HG02642 (cell line): Measurements from ENCODE around the gene GPATCH3.
"Not testable (repeated sequence)": the region's sequence is repeated elsewhere in the genome, so short reads cannot be mapped to it uniquely, and the experiment has no call there.

Experiments used
- ATAC-seq: cut with Tn5 transposase; IDR thresholded peaks from one replicate; pipeline ENCODE4 v1.9.1; 2021; ENCODE audit warnings: mild to moderate bottlenecking; ENCODE audit not compliant: unreplicated experiment, poor library complexity

The GPATCH3 gene

GRCh38 chr1:26900001-26900814 is at the start of gene GPATCH3:
Gene GPATCH3 (minus strand): TSS chr1:26900467. CDS start chr1:26900442, 25 bp downstream.
- ATAC-seq: peak; percentile 85

- no peak for ATAC-seq
Measured at GRCh38 chr1:26949926-26950319, 49.7 kb upstream of the GPATCH3 start.

- no peak for ATAC-seq
Measured at GRCh38 chr1:26949266-26949925, 49.1 kb upstream of the GPATCH3 start.

GRCh38 chr1:26948725-26949057 is 48.4 kb upstream of the GPATCH3 start:
- ATAC-seq: not testable (repeated sequence)

- no peak for ATAC-seq
Measured at GRCh38 chr1:26946270-26946669, 46.0 kb upstream of the GPATCH3 start.

- no peak for ATAC-seq
Measured at GRCh38 chr1:26945728-26946127, 45.5 kb upstream of the GPATCH3 start.

- no peak for ATAC-seq
Measured at GRCh38 chr1:26945138-26945537, 44.9 kb upstream of the GPATCH3 start.

- ATAC-seq: no peak
Measured at GRCh38 chr1:26942656-26943055, 42.4 kb upstream of the GPATCH3 start.

- ATAC-seq: no peak
Measured at GRCh38 chr1:26941311-26941710, 41.0 kb upstream of the GPATCH3 start.

GRCh38 chr1:26938659-26939025 is 38.4 kb upstream of the GPATCH3 start:
- ATAC-seq: no peak

GRCh38 chr1:26938004-26938658 is 37.9 kb upstream of the GPATCH3 start:
- ATAC-seq: no peak

- ATAC-seq: no peak
Measured at GRCh38 chr1:26936823-26937222, 36.6 kb upstream of the GPATCH3 start.

- ATAC-seq: no peak
Measured at GRCh38 chr1:26932531-26932930, 32.3 kb upstream of the GPATCH3 start.

GRCh38 chr1:26923711-26924110 is 23.4 kb upstream of the GPATCH3 start:
- no peak for ATAC-seq

- no peak for ATAC-seq
Measured at GRCh38 chr1:26922901-26923300, 22.6 kb upstream of the GPATCH3 start.

GRCh38 chr1:26922431-26922729 is 22.1 kb upstream of the GPATCH3 start:
- ATAC-seq: no peak

- peak; percentile 98 for ATAC-seq
Measured at GRCh38 chr1:26921540-26922430, 21.5 kb upstream of the GPATCH3 start, which contains the start of gene NUDC. Gene NUDC (plus strand): TSS chr1:26921743. CDS start chr1:26921849, 106 bp downstream.

GRCh38 chr1:26921126-26921539 is 20.9 kb upstream of the GPATCH3 start:
- ATAC-seq: peak; percentile 10

- no peak for ATAC-seq
Measured at GRCh38 chr1:26915204-26915842, 15.1 kb upstream of the GPATCH3 start.
